Epidermal melanocyte (primary cell): Measurements from ENCODE around the gene AK6.
A peak's percentile ranks its signal among the peaks of the same experiment; 100 is the strongest.
"Not testable (repeated sequence)": the region's sequence is repeated elsewhere in the genome, so short reads cannot be mapped to it uniquely, and the experiment has no call there.

Source experiments
- DNase-seq: peaks from one replicate; pipeline ENCODE4 v3.0.0; 2011; ENCODE audit warnings: low spot score; ENCODE audit not compliant: insufficient read length

Gene AK6

DNA sequence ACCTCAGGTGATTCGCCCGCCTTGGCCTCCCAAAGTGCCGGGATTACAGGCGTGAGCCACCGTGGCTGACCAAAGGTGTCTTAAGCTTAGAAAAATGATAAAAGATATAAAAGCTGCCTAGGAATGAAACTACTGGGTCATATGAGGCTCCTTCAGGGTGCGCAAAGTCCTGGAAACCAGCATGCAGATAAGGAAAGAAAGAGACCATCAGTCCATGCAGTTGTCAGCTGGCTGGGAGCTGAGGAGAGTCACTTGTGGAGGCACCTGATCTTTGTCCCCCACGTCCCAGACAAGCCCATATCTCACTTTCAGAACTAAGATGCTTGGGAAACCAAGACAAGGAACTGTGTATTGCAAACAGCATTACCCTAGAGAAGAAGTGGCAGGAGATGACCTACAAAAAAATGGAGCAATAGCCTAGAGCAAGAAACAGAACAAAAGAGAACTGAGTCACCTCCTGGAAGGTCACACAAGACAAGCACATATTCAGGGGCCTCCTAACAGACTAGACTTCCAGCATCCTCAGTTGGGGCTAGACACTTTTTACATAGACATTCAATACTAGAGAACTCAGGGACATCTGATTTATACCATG, 33.9 kb downstream of the AK6 start:
- no peak for DNase-seq

DNA sequence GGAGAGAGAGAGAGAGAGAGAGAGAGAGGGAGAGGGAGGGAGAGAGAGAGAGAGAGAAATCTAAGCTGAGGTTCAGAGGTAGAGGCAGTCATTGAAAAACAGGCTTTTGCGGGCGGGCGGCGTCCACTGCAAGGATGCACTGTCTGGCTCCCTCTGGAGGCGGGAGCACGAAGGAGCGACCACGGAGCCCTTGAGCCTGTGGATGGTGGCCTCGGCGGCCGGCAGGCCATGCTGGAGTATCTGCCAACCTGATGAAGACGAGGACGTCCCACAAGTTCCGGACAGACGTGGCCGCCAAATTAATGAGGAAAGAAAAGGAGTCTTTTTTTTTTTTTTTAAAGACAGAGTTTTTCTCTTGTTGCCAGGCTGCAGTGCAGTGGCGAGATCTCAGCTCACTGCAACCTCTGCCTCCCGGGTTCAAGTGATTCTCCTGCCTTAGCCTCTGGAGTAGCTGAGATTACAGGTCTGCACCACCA, 34.5 kb downstream of the AK6 start:
- peak; percentile 66 for DNase-seq

DNA sequence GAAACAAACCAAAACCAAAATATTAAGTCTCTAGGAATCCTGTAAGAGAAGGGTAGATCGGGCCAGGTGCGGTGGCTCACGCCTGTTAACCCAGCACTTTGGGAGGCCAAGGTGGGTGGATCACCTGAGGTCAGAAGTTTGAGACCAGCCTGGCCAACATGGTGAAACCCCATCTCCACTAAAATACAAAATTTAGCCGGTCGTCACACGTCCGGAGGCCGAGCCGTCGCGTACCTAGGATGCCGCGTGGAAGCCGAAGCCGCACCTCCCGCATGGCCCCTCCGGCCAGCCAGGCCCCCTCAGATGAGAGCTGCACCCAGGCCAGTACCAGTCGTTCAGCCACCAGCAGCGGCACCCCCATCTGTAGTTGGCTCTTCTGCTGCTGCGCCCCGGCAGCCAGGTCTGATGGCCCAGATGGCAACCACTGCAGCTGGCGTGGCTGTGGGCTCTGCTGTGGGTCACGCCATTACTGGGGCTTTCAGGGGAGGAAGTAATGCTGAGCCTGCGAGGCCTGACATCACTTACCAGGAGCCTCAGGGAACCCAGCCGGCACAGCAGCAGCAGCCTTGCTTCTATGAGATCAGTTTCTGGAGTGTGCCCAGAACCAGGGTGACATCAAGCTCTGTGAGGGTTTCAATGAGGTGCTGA, 35.5 kb downstream of the AK6 start:
- DNase-seq, result not testable (repeated sequence)

DNA sequence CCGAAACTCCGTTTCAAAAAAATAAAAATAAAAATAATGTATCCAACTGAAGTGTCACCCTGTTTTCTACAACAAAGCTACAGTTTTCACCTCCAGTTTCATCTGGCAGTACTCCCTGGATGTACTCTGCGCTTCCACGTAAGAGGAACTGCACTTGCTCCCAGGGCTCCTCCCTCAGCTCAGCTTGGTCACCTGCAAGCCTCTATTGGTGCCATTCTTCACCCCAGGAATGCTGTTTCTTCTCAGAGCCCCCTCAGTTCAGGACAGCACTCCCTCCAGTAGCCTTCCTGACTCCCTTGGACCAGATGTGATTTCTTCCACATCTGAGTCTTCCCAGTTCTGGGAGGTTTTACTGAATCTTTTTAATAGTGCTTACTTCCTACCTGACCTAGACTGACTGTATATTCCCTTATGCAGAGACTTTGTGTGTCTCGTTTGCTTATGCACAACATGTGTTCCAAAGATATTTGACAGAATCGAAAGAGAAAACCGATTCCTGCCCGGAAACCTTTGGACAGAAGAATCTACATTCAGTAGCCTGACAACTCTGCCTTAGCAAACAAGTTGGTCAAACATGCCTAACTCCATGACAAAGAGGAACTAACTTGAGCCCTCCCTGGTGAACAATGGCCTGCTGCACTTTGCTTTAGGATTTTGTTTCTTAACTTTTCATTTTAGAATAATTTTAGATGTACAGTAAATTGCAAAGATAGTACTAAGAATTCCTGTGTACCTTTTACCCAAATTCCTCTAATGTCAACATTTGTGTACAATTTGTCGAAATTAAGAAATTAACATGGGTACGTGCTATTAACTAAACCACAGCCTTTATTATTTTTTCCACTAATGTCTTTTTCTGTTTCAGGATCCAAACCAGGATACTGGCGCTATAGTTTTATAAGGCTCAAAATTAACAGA, 37.5 kb downstream of the AK6 start:
- DNase-seq, result no peak

DNA sequence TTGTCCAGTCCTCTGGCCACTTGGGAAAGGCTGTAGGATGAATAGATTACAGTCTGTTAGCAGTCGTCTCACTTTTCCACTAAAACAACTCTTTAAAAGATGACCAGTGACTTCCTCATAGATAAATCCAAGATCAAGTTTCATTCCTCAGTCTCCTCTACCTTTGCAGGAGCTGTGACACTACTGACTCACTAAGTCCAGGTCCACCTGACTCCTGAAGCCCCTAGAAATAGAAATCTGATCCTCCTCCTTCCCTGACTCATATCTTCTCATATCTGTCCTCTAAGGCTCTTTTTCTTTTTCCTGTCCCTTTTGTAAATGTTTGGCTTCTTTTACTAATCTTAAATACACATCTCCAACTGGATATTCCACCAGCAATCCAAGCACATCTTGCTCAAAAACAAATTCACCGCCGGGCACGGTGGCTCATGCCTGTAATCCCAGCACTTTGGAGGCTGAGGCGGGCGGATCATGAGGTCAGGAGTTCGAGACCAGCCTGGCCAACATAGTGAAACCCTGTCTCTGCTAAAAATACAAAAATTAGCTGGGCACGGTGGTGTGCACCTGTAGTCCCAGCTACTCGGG, 39.3 kb downstream of the AK6 start:
- DNase-seq, result no peak

DNA sequence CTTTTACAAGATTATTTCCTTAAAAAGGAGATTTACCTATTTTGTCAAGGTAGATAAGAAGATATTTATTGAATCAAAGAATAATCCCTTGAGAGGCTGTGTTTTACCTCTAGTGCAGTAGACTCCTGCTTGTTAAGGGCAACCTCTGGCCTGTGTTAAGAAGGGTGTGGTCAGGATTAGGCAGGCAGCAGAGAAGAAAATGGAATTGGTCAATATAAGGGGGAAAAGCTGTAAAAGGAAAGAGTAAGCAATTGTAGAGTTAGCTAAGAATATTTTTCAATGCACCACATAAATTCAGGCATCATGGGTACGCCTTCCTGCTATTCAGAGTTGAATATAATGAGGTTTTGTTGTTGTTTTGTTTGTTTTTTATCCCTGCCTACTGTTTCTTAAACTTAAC, 43.0 kb downstream of the AK6 start:
- no peak for DNase-seq

DNA sequence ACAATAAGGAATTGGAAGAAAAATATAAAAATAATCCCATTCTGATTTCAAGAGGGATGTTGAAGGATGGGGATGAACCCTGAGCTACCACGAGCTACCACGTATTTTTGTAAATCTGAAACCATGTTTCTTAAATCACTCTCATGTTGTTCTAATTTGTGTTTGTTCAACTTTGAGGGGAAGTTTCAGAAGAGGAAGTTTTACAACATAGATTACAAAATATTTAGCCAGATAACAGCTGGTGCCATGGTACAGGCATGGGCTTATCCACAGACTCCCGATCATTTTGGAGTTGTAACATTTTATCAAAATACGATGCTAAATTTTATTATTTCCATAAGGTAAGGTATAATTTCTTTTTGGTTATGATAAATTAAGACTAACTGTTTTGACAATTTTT, 51.9 kb downstream of the AK6 start:
- DNase-seq, result no peak

DNA sequence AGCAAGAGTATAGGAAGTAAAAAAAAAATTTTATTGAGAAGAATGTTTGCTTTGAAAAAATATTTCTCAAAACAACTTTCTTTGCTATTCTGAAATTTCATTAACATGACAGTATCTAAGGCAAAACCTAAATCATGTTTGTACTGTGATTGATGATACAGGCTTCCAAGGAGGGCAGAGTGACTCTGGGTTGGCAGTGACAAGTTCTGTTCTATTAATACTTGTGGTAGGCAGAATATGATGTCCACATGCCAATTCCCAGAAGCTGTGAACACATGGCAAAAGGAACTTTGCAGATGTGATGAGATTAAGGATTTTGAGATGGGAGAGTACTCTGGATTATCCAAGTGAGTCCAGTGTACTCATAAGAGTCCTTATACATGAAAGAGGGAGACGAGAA, 53.3 kb downstream of the AK6 start:
- DNase-seq, result no peak

DNA sequence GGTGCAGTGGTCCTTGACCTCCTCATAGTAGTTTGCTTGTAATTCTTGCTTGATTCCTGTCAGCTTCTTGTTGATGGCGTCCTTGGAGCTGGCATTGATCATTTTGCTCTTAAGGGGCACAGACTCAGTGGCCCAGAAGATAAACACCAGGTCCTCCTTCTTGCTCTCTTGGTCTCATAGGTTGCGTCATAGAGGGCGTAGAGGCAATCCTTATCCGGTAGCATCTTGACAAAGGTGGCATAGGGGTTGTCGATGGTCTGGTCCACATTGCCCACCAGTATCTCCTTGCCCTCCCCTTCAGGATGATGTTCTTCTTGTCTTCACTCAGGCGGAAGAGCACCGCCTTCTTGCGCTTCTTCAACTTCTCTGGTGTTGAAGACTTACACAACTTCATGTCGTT, 55.9 kb downstream of the AK6 start:
- DNase-seq, result no peak

DNA sequence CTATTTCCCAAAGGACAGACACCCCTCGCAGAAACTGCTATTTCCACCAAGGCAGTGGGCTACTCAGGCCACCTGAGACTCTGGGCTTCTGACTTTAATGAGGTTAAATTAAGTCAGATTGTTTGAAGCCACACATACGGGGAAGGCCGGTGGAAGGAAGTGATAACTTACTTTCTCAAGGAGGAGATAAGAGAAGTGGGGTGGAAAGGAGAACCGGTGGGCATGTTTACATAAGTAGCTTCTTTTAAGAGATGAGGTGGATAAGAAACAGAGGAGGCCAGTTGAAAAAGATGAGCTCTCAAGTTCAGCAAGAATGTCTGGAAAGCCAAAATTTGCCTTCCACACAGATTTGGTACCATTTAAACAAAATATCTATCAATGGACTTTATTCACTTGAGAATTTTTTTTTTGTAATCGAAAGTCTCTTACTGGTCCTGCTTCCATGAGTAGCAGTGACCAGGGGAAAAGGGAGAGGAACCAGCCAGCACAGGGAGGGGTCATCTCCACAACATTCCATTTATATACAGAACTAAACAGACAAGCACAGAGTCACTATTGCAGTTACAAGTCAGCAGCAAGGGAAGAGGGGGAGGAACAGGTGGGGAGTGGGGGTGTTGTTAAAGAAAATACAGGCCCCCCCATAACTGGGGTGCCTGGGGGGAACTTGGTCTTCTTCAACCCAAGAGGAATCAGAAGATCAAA, 56.7 kb downstream of the AK6 start:
- DNase-seq, result no peak

DNA sequence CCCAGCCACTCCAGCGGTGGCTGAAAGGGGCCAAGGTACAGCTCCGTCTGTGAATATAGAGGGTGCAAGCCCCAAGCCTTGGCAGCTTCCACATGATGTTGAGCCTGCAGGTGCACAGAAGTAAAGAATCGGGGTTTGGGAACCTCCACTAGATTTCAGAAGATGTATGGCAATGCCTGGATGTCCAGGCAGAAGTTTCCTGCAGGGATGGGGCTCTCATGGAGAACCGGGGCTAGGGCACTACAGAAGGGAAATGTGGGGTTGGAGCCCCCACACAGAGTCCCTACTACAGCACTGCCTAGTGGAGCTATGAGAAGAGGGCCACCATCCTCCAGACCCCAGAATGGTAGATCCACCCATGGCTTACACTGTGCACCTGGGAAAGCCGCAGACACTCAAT, 59.9 kb downstream of the AK6 start:
- DNase-seq, result no peak

DNA sequence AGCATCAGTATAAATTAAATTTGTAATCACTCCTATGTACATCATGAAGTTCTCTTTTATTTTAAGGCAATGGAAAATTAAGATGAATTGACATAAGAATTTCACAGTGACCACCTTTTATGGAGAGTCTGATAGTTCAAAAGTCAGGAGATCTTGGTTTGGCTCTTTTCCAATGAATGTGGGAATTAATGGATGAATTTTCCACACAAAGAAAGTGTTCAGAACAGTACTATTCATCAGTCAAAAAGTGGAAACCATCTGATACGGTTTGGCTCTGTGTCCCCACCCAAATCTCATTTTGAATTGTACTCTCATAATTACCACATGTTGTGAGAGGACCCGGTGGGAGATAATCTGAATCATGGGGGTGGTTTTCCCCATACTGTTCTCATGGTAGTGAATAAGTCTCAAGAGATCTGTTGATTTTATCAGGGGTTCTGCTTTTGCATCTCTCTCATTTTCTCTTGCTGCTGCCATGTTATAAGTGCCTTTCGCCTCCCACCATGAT, 61.2 kb downstream of the AK6 start:
- no peak for DNase-seq

DNA sequence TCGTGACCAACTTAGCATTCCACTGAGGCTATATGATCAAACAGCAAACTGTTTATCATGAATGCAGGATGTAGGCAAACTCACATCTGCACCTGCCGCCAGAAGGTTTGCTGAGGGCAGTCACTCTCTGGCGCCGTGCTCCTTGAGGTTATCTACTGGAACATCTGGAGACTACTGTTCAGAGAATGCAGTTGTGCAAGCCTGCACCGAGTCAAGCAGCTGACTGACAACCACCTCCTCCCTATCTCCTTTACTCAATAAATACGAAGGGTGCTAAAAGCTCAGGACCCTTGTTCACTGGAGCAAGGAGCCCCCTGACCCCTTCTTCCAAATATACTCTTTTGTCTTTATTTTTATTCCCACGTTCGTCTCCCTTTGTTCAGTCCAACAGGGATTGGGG, 63.8 kb downstream of the AK6 start:
- DNase-seq, result no peak
